Measurements from ENCODE around the gene SLC22A14. TPM values are rescaled to one million over a fixed set of nuclear protein-coding genes. Genes with fewer than 3 reads are reported as not detected.

Gene SLC22A14
- total and polyA plus RNA-seq, 2 donors (not counting 1 experiment from before 2014, with no cell fraction given) = not detected

DNA sequence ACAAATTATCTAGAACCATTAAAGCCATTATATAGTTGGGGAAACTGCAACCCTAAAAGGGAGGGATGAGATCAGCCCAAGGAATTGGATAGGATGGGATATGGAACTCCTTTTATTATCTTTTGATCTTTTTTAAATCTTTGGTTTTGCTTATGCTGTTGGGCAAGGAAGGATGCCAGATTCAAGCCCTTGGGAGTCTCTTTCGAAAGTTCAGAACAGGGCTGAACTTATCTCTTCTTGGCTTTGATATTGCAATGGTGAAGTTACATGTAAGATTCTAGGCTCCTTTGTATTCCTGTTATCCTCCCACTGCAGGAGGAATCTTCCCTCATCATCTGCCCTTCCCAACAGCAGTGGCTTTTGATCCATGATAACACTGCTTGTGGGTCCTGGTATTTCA lies 26.5 kb upstream of the SLC22A14 start:
- no peaks in the 10 kb centered on the region for H3K27me3 ChIP-seq (replicated peaks in 1 of 4; ENCODE audit: control extremely low read depth in 1 of 4, control insufficient read depth in 3 of 4, insufficient read depth in 4 of 4, low read length in 3 of 4)
- no peak overlapping the region for H3K9ac ChIP-seq (ENCODE audit: low read length)
- no peak overlapping the region for H3K4me3 ChIP-seq (ENCODE audit: control extremely low read depth in 1 of 5, extremely low read depth in 1 of 5, insufficient read depth in 1 of 5, low read depth in 2 of 5, low read length in 4 of 5)
- no peak overlapping the region for H3K27ac ChIP-seq (ENCODE audit: low read length in 2 of 2)
- no peak overlapping the region for H2AFZ ChIP-seq (ENCODE audit: insufficient read depth, low read depth, low read length, poor library complexity, severe bottlenecking)
- H3K36me3 ChIP-seq (replicated peaks in 1 of 2; ENCODE audit: control extremely low read depth in 1 of 2, control insufficient read depth in 1 of 2, extremely low read depth in 1 of 2, insufficient read depth in 2 of 2, low read length in 1 of 2) = peaks cover 1 to 42% of the 10 kb centered on the region in 2 experiments
- no peak for TF ChIP-seq EZH2 (IDR thresholded peaks at IDR 0.05; ENCODE audit: borderline replicate concordance, insufficient read depth, low read depth, low read length, poor library complexity, severe bottlenecking)
- no peak for TF ChIP-seq CTCF (IDR thresholded peaks at IDR 0.05)
- ChIA-PET POLR2A (no interaction called here), CTCF (interaction anchor here (1.1 kb wide), 1 partner anchor 18 kb away, joined by 3 read pairs; no protein-coding TSS in a partner anchor)
- no peaks in the 10 kb centered on the region for H3K9me3 ChIP-seq (ENCODE audit: control extremely low read depth in 1 of 3, control insufficient read depth in 2 of 3, insufficient read depth in 1 of 3, low read length in 2 of 3)
- no peaks in the 10 kb centered on the region for H3K4me1 Mint-ChIP-seq
- H3K27ac Mint-ChIP-seq = no peak overlapping the region
- intact Hi-C loops (cut with micrococcal nuclease) = no loop called here
- H3K27me3 Mint-ChIP-seq = no peaks in the 10 kb centered on the region
- ATAC-seq (ENCODE audit: low read depth) = no peak
- no peaks in the 10 kb centered on the region for H4K20me1 ChIP-seq (ENCODE audit: control insufficient read depth, insufficient read depth, low read length, poor library complexity, severe bottlenecking)
- H3K4me2 ChIP-seq (replicated peaks; ENCODE audit: low read depth, low read length, poor library complexity, severe bottlenecking) = no peak overlapping the region
- no peak overlapping the region for H3K4me3 Mint-ChIP-seq
- 100% methylated on average over 1 of the region's 1 CpG for WGBS (ENCODE audit: insufficient coverage)
- no peaks in the 10 kb centered on the region for H3K9me3 Mint-ChIP-seq (ENCODE audit: insufficient read depth)
- H3K79me2 ChIP-seq (ENCODE audit: control insufficient read depth, insufficient read depth, low read length) = no peaks in the 10 kb centered on the region
- no peak for DNase-seq
- H3K4me1 ChIP-seq (ENCODE audit: control insufficient read depth in 2 of 2, insufficient read depth in 2 of 2, low read length in 2 of 2) = no peaks in the 10 kb centered on the region

DNA sequence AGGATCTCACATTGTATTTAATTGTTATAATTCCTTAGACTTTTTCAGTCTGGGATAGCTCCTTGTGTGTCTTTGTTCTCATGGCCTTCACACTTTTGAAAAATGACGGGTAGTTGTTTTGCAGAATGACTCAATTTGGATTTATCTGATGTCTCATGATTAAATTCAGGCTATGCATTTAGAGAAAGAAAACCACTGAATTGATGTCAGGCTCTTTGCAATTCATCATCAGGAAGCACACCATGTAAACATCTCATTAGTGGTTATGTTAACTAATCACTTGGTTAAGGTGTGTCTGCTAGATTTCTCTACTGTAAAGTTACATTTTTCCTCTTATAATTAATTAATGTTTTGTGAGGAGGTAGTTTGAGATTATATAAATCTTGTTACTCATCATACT lies 24.5 kb upstream of the SLC22A14 start:
- Histone ChIP-seq H3K4me3 (ENCODE audit: control extremely low read depth in 1 of 5, extremely low read depth in 1 of 5, insufficient read depth in 1 of 5, low read depth in 2 of 5, low read length in 4 of 5) (no peak overlapping the region), H3K9me3 (ENCODE audit: control extremely low read depth in 1 of 3, control insufficient read depth in 2 of 3, insufficient read depth in 1 of 3, low read length in 2 of 3) (no peaks in the 10 kb centered on the region), H3K79me2 (ENCODE audit: control insufficient read depth, insufficient read depth, low read length) (no peaks in the 10 kb centered on the region), H3K36me3 (replicated peaks in 1 of 2; ENCODE audit: control extremely low read depth in 1 of 2, control insufficient read depth in 1 of 2, extremely low read depth in 1 of 2, insufficient read depth in 2 of 2, low read length in 1 of 2) (peaks cover 0 to 27% of the 10 kb centered on the region in 2 experiments), H2AFZ (ENCODE audit: insufficient read depth, low read depth, low read length, poor library complexity, severe bottlenecking) (no peak overlapping the region), H3K4me1 (ENCODE audit: control insufficient read depth in 2 of 2, insufficient read depth in 2 of 2, low read length in 2 of 2) (no peaks in the 10 kb centered on the region), H3K9ac (ENCODE audit: low read length) (no peak overlapping the region), H4K20me1 (ENCODE audit: control insufficient read depth, insufficient read depth, low read length, poor library complexity, severe bottlenecking) (no peaks in the 10 kb centered on the region), H3K27ac (ENCODE audit: low read length in 2 of 2) (no peak overlapping the region), H3K4me2 (replicated peaks; ENCODE audit: low read depth, low read length, poor library complexity, severe bottlenecking) (no peak overlapping the region), H3K27me3 (replicated peaks in 1 of 4; ENCODE audit: control extremely low read depth in 1 of 4, control insufficient read depth in 3 of 4, insufficient read depth in 4 of 4, low read length in 3 of 4) (no peaks in the 10 kb centered on the region)
- POLR2A ChIA-PET = no interaction called here
- DNase-seq (no peak), ATAC-seq (ENCODE audit: low read depth) (no peak)
- no peak for TF ChIP-seq EZH2 (IDR thresholded peaks at IDR 0.05; ENCODE audit: borderline replicate concordance, insufficient read depth, low read depth, low read length, poor library complexity, severe bottlenecking)
- TF ChIP-seq CTCF (IDR thresholded peaks at IDR 0.05) = no peak
- no peaks in the 10 kb centered on the region for H3K4me1 Mint-ChIP-seq
- CTCF ChIA-PET = no interaction called here
- H3K9me3 Mint-ChIP-seq (ENCODE audit: insufficient read depth) = no peaks in the 10 kb centered on the region
- intact Hi-C loops (cut with micrococcal nuclease) = no loop called here
- no peaks in the 10 kb centered on the region for H3K27me3 Mint-ChIP-seq
- H3K4me3 Mint-ChIP-seq = no peak overlapping the region
- H3K27ac Mint-ChIP-seq = no peak overlapping the region
- WGBS (ENCODE audit: insufficient coverage) = 60% methylated on average over 1 of the region's 1 CpG
